Endothelial cell of umbilical vein (primary cell): Measurements from ENCODE around the gene MINDY4. TPM values are rescaled to one million over a fixed set of nuclear protein-coding genes. Genes with fewer than 3 reads are reported as not detected.

Experiments
- BruUV-seq: library from RNA; stranded (reverse); fragments of 400-500 nt; replicated peaks from 2 replicates; lab custom pipeline; 2021; lab: Mats Ljungman, UMichigan
- CTCF ChIA-PET: fragments of 300-600, 350-600 bp; sonication (Branson Sonifier 250); formaldehyde crosslinking; loops from one replicate; lab custom pipeline; 2021; ENCODE audit warnings: antibody characterized with exemption, inconsistent platforms; lab: Charles Lee
- POLR2A ChIA-PET: fragments of 300-600, 350-600 bp; sonication (Branson Sonifier 250); formaldehyde crosslinking; loops from one replicate; lab custom pipeline; 2021; ENCODE audit warnings: antibody characterized with exemption, inconsistent platforms; lab: Charles Lee
- DNase-seq: peaks from one replicate; pipeline ENCODE4 v3.0.0-alpha.2; 2011; ENCODE audit warnings: low read depth, low spot score
- FAIRE-seq: peaks from 2 replicates; lab custom pipeline; 2011; peaks lifted over from hg19 to GRCh38; lab: Jason Lieb, UNC
- H2AFZ ChIP-seq: 2 replicates; pipeline ENCODE4 v1.6.0; 2012; ENCODE audit warnings: low read depth, low read length, control low read depth, inconsistent platforms
- H3K27ac ChIP-seq: 2 replicates; pipeline ENCODE4 v1.5.1; 2011; ENCODE audit warnings: low read depth, mild to moderate bottlenecking, control low read depth, low read length, moderate library complexity; ENCODE audit not compliant: insufficient read depth
- H3K27me3 ChIP-seq, 2 experiments: 2 replicates each; pipeline versions ENCODE4 v1.6.0 to v1.6.1; 2011; ENCODE audit warnings: low read length in 2 of 2, mixed read lengths in 1 of 2; ENCODE audit not compliant: control insufficient read depth in 2 of 2, insufficient read depth in 2 of 2
- H3K36me3 ChIP-seq, 2 experiments: 2 replicates in 1 of 2; 3 replicates in 1 of 2; pipeline ENCODE4 v1.5.1; 2011; ENCODE audit warnings: low read length in 2 of 2, mild to moderate bottlenecking in 1 of 2, moderate library complexity in 1 of 2; ENCODE audit not compliant: control insufficient read depth in 2 of 2, insufficient read depth in 2 of 2; ENCODE audit errors: extremely low read depth in 1 of 2
- H3K4me1 ChIP-seq: 3 replicates; pipeline ENCODE4 v1.5.1; 2011; ENCODE audit warnings: mild to moderate bottlenecking, low read length; ENCODE audit not compliant: control insufficient read depth, insufficient read depth; ENCODE audit errors: extremely low read depth
- H3K4me2 ChIP-seq: 2 replicates; pipeline ENCODE4 v1.6.1; 2011; ENCODE audit warnings: low read length, control low read depth, mixed read lengths; ENCODE audit not compliant: insufficient read depth
- H3K4me3 ChIP-seq, 3 experiments: fragments of 200-600 bp in 1 of 3; sonication (generic), shearing (Covaris generic) in 1 of 3; replicated peaks in 1 of 3; 2 replicates each; pipeline ENCODE4 v1.5.1; 2011 to 2016; ENCODE audit warnings: control low read depth in 3 of 3, low read length in 3 of 3, mild to moderate bottlenecking in 2 of 3, inconsistent platforms in 1 of 3, low read depth in 1 of 3, moderate library complexity in 1 of 3; ENCODE audit not compliant: insufficient read depth in 1 of 3
- H3K79me2 ChIP-seq: 2 replicates; pipeline ENCODE4 v1.6.0; 2012; ENCODE audit warnings: low read length, inconsistent platforms; ENCODE audit not compliant: control insufficient read depth, insufficient read depth
- H3K9ac ChIP-seq: replicated peaks from 2 replicates; pipeline ENCODE3; 2011; ENCODE audit warnings: low read length, control low read depth; ENCODE audit not compliant: insufficient read depth; ENCODE audit errors: extremely low read depth
- H3K9me1 ChIP-seq: replicated peaks from 3 replicates; pipeline ENCODE4 v1.6.0; 2011; ENCODE audit warnings: mild to moderate bottlenecking, low read length; ENCODE audit not compliant: control insufficient read depth, insufficient read depth; ENCODE audit errors: extremely low read depth
- H3K9me3 ChIP-seq: replicated peaks from 2 replicates; pipeline ENCODE4 v1.5.1; 2012; ENCODE audit warnings: low read length, inconsistent platforms; ENCODE audit not compliant: control insufficient read depth, insufficient read depth
- H4K20me1 ChIP-seq: replicated peaks from 2 replicates; pipeline ENCODE3; 2011; ENCODE audit warnings: mild to moderate bottlenecking, low read length; ENCODE audit not compliant: control insufficient read depth, insufficient read depth; ENCODE audit errors: extremely low read depth
- CTCF ChIP-seq, 2 donors: IDR thresholded peaks; 1 replicate in 1 of 2; 2 replicates in 1 of 2; pipeline ENCODE4 v1.5.1; 2011; ENCODE audit warnings: low read length in 2 of 2, mild to moderate bottlenecking in 2 of 2, moderate library complexity in 2 of 2, control low read depth in 1 of 2, inconsistent platforms in 1 of 2, low read depth in 1 of 2; ENCODE audit not compliant: insufficient read depth in 1 of 2; ENCODE audit errors: extremely low read depth in 1 of 2
- EZH2 ChIP-seq: IDR thresholded peaks from 2 replicates; pipeline ENCODE4 v1.6.1; 2012; ENCODE audit warnings: borderline replicate concordance, low read depth, mild to moderate bottlenecking, moderate library complexity, low read length, inconsistent platforms; ENCODE audit not compliant: severe bottlenecking
- FOS ChIP-seq: IDR thresholded peaks from 2 replicates; pipeline ENCODE4 v1.6.1; 2011; ENCODE audit warnings: mild to moderate bottlenecking, low read length, moderate library complexity, borderline replicate concordance; ENCODE audit not compliant: insufficient read depth
- JUN ChIP-seq: IDR thresholded peaks from 2 replicates; pipeline ENCODE4 v1.6.1; 2011; ENCODE audit warnings: borderline replicate concordance, low read depth; ENCODE audit not compliant: insufficient read length, insufficient read depth
- MAX ChIP-seq: IDR thresholded peaks from 2 replicates; pipeline ENCODE4 v1.6.1; 2011; ENCODE audit not compliant: insufficient read depth, insufficient read length
- MYC ChIP-seq: IDR thresholded peaks from one replicate; pipeline ENCODE4 v1.6.1; 2011; ENCODE audit warnings: mild to moderate bottlenecking, low read depth, low read length
- POLR2A ChIP-seq: IDR thresholded peaks from 2 replicates; pipeline ENCODE4 v1.6.1; 2012; ENCODE audit warnings: low read depth, mild to moderate bottlenecking, control low read depth, low read length
- POLR2AphosphoS5 ChIP-seq: IDR thresholded peaks from 2 replicates; pipeline ENCODE4 v1.6.1; 2012; ENCODE audit warnings: low read depth, mild to moderate bottlenecking, control low read depth, low read length, moderate library complexity; ENCODE audit not compliant: insufficient read depth
- dilution Hi-C: fragments of 300-500 bp; cut with MboI; formaldehyde crosslinking; loops from one replicate; pipeline ENCODE4 v1.15.0; 2019; ENCODE audit warnings: low sequenced_read_pairs; ENCODE audit not compliant: extremely low pct_ligation_motif_present
- intact Hi-C: fragments of 100-400 bp; cut with micrococcal nuclease; formaldehyde crosslinking; loops from one replicate; pipeline ENCODE4 v1.10.0; 2022
- polyA plus RNA-seq, 4 experiments: library from polyadenylated mRNA; depleted of rRNA in 3 of 4; stranded (reverse) in 3 of 4; unstranded in 1 of 4; fragments of >200 nt; gene quantifications; 2 replicates each; pipeline versions ENCODE4 v1.2.1 to v1.2.3, GENCODE V29; 2011 to 2012; ENCODE audit warnings: missing spikeins in 1 of 4
- total RNA-seq: library from RNA; stranded (reverse); gene quantifications from 2 replicates; pipeline ENCODE4 v1.2.3, GENCODE V29; 2021

The MINDY4 gene
- total and polyA plus RNA-seq, 2 donors (not counting 3 experiments of a cell fraction or from before 2014, with no cell fraction given): 2.2 to 4.7 TPM

- Histone ChIP-seq H3K36me3 (no peaks in the 10 kb centered on the region), H3K9me3 (no peaks in the 10 kb centered on the region), H3K79me2 (no peaks in the 10 kb centered on the region), H3K27ac (no peak overlapping the region), H3K27me3 (no peaks in the 10 kb centered on the region), H4K20me1 (no peaks in the 10 kb centered on the region), H3K9ac (no peak overlapping the region), H3K4me2 (no peak overlapping the region), H3K4me1 (peaks cover 4% of the 10 kb centered on the region), H3K4me3 (no peak overlapping the region), H3K9me1 (no peaks in the 10 kb centered on the region), H2AFZ (no peak overlapping the region)
- ChIA-PET POLR2A (no interaction called here), CTCF (interaction anchor here (0.8 to 1.1 kb wide), 3 partner anchors 12 to 44 kb away, joined by 3 to 4 read pairs (median 3); no protein-coding TSS in a partner anchor)
- no peak for TF ChIP-seq EZH2
- TF ChIP-seq POLR2A: no peak
- no peak for TF ChIP-seq MAX
- TF ChIP-seq POLR2AphosphoS5: no peak
- no peak for TF ChIP-seq FOS
- TF ChIP-seq JUN: no peak
- TF ChIP-seq CTCF (IDR thresholded peaks at IDR 0.05; ENCODE audit: extremely low read depth in 1 of 2, insufficient read depth in 1 of 2, low read depth in 1 of 2, low read length in 2 of 2): no peak
- no peak for TF ChIP-seq MYC
- DNase-seq (no peak), FAIRE-seq (no peak)
- dilution Hi-C loops (no loop called here), intact Hi-C loops (no loop called here)
- BruUV-seq: no TSS peak
Observed at GRCh38 chr7:30864101-30864500, 92.9 kb downstream of the MINDY4 start.
